SK-N-SH (cell line): ENCODE results near the gene ERGIC1. TPM values are rescaled to one million over a fixed set of nuclear protein-coding genes. Genes with fewer than 3 reads are reported as not detected.

Experiments used
- CTCF ChIA-PET: fragments of 300-600, 350-600 bp; formaldehyde crosslinking; extraction: SDS; loops from one replicate; lab custom pipeline; 2021; lab: Yijun Ruan, JAX
- POLR2A ChIA-PET: fragments of 350-600 bp; sonication (Branson Sonifier 250); formaldehyde crosslinking; extraction: SDS; loops from one replicate; lab custom pipeline; 2020; ENCODE audit warnings: antibody characterized with exemption, inconsistent platforms; lab: Yijun Ruan, JAX
- DNase-seq: peaks from one replicate; pipeline ENCODE4 v3.0.0; 2012
- H2AFZ ChIP-seq: fragments of 200-600 bp; sonication (generic); 2 replicates; pipeline ENCODE4 v1.8.1; 2016; ENCODE audit warnings: antibody characterized with exemption, mild to moderate bottlenecking, low read depth
- H3F3A ChIP-seq: fragments of 200-600 bp; sonication (generic); replicated peaks from 2 replicates; pipeline ENCODE3; 2016; ENCODE audit warnings: antibody characterized with exemption, mild to moderate bottlenecking; ENCODE audit not compliant: insufficient read depth
- H3K27ac ChIP-seq, 2 experiments: fragments of 200-500 bp in 1 of 2; fragments of 200-600 bp in 1 of 2; sonication (Bioruptor generic) in 1 of 2; sonication (generic), shearing (Covaris generic) in 1 of 2; 2 replicates each; pipeline versions ENCODE4 v1.5.1 to v1.6.1; 2014 to 2016; ENCODE audit warnings: low read depth in 2 of 2, inconsistent platforms in 1 of 2, low read length in 1 of 2, mild to moderate bottlenecking in 1 of 2, mixed read lengths in 1 of 2
- H3K27me3 ChIP-seq: fragments of 200-600 bp; sonication (generic), shearing (Covaris generic); 2 replicates; pipeline ENCODE4 v1.6.1; 2016; ENCODE audit warnings: mixed run types; ENCODE audit not compliant: insufficient read depth
- H3K36me3 ChIP-seq, 2 experiments: fragments of 200-500 bp in 1 of 2; fragments of 200-600 bp in 1 of 2; sonication (Bioruptor generic) in 1 of 2; sonication (generic) in 1 of 2; replicated peaks in 1 of 2; 2 replicates each; pipeline versions ENCODE3 to v1.5.1; 2014 to 2016; ENCODE audit warnings: low read length in 1 of 2, mild to moderate bottlenecking in 1 of 2; ENCODE audit not compliant: insufficient read depth in 2 of 2, control insufficient read depth in 1 of 2
- H3K4me1 ChIP-seq, 2 experiments: fragments of 200-500 bp in 1 of 2; fragments of 200-600 bp in 1 of 2; sonication (Bioruptor generic) in 1 of 2; sonication (generic), shearing (Covaris generic) in 1 of 2; 2 replicates each; pipeline versions ENCODE4 v1.5.1 to v1.6.1; 2014 to 2016; ENCODE audit warnings: low read depth in 1 of 2, low read length in 1 of 2, mixed run types in 1 of 2; ENCODE audit not compliant: insufficient read depth in 2 of 2, control insufficient read depth in 1 of 2
- H3K4me2 ChIP-seq: fragments of 200-600 bp; sonication (generic), shearing (Covaris generic); 2 replicates; pipeline ENCODE4 v1.6.1; 2017; ENCODE audit warnings: mixed run types
- H3K4me3 ChIP-seq, 2 experiments: fragments of 200-500 bp in 1 of 2; fragments of 200-600 bp in 1 of 2; sonication (Bioruptor generic) in 1 of 2; sonication (generic), shearing (Covaris generic) in 1 of 2; 2 replicates each; pipeline versions ENCODE4 v1.5.1 to v1.8.1; 2014 to 2016; ENCODE audit warnings: low read depth in 2 of 2, inconsistent platforms in 1 of 2, low read length in 1 of 2, mild to moderate bottlenecking in 1 of 2, mixed read lengths in 1 of 2, moderate library complexity in 1 of 2
- H3K79me2 ChIP-seq: fragments of 200-600 bp; sonication (generic); 2 replicates; pipeline ENCODE4 v1.8.1; 2017; ENCODE audit warnings: mild to moderate bottlenecking; ENCODE audit not compliant: insufficient read depth
- H3K9ac ChIP-seq: fragments of 200-600 bp; sonication (generic); 2 replicates; pipeline ENCODE4 v1.6.1; 2017; ENCODE audit warnings: mixed run types
- H3K9me2 ChIP-seq: fragments of 200-600 bp; sonication (generic); 2 replicates; pipeline ENCODE4 v1.6.1; 2017; ENCODE audit warnings: mixed run types
- H3K9me3 ChIP-seq: fragments of 200-600 bp; sonication (generic); 2 replicates; pipeline ENCODE4 v1.6.1; 2017; ENCODE audit warnings: mixed run types, mild to moderate bottlenecking, moderate library complexity
- H4K20me1 ChIP-seq: fragments of 200-600 bp; sonication (generic); 2 replicates; pipeline ENCODE4 v1.6.1; 2017; ENCODE audit warnings: mild to moderate bottlenecking, mixed run types; ENCODE audit not compliant: insufficient read depth
- CHD2 ChIP-seq: fragments of 150-350 bp; IDR thresholded peaks from 2 replicates; pipeline ENCODE4 v1.6.1; 2018; ENCODE audit warnings: low read length; ENCODE audit not compliant: partially characterized antibody
- EP300 ChIP-seq, 2 experiments: IDR thresholded peaks; 2 replicates each; pipeline versions ENCODE4 v1.4.0 to v1.6.1; 2012; ENCODE audit warnings: borderline replicate concordance in 1 of 2, low read depth in 1 of 2, low read length in 1 of 2
- FOSL2 ChIP-seq: IDR thresholded peaks from 2 replicates; pipeline ENCODE4 v1.4.0; 2012; ENCODE audit warnings: low read depth, mild to moderate bottlenecking, moderate library complexity, borderline replicate concordance
- GABPA ChIP-seq: IDR thresholded peaks from 2 replicates; pipeline ENCODE4 v1.4.0; 2012; ENCODE audit warnings: low read depth, mild to moderate bottlenecking
- GATA2 ChIP-seq: sonication (generic); formaldehyde crosslinking; IDR thresholded peaks from 2 replicates; pipeline ENCODE4 v1.5.0; 2020; ENCODE audit warnings: mild to moderate bottlenecking, missing genetic modification reagents
- POLR2AphosphoS5 ChIP-seq: IDR thresholded peaks from 2 replicates; pipeline ENCODE4 v1.6.1; 2012; ENCODE audit warnings: low read depth, low read length
- RCOR1 ChIP-seq: fragments of 150-350 bp; IDR thresholded peaks from 2 replicates; pipeline ENCODE4 v1.6.1; 2017; ENCODE audit warnings: antibody characterized with exemption, low read length
- SIN3A ChIP-seq: IDR thresholded peaks from 2 replicates; pipeline ENCODE4 v1.6.1; 2012; ENCODE audit warnings: low read depth, mild to moderate bottlenecking, low read length, moderate library complexity, borderline replicate concordance
- WGBS: methylation state at CpG from one replicate; pipeline ENCODE4 v1.1.6; 2017; ENCODE audit warnings: low lambda C conversion rate; 5-methylcytosine and 5-hydroxymethylcytosine counted together
- polyA plus RNA-seq, 3 experiments: library from polyadenylated mRNA; depleted of rRNA; stranded (reverse); fragments of >200 nt; gene quantifications; 2 replicates each; pipeline ENCODE4 v1.2.3, GENCODE V29; 2012
- TF ChIP-seq, protein P1 (sequence below): IDR thresholded peaks from 2 replicates; pipeline ENCODE4; 2012
- TF ChIP-seq, protein P2 (sequence below): IDR thresholded peaks from 2 replicates; pipeline ENCODE4 v1.4.0; 2012; ENCODE audit warnings: low read depth
- TF ChIP-seq, protein P3 (sequence below): fragments of 150-350 bp; IDR thresholded peaks from 2 replicates; pipeline ENCODE4 v1.6.1; 2016; ENCODE audit warnings: mild to moderate bottlenecking, low read depth, low read length
- TF ChIP-seq, protein P4 (sequence below): IDR thresholded peaks from 2 replicates; pipeline ENCODE4 v1.4.0; 2012; ENCODE audit warnings: low read depth, borderline replicate concordance

Gene ERGIC1
- polyA plus RNA-seq, 1 of the 3 experiments (the other 2 are of a cell fraction) = 101 TPM

DNA sequence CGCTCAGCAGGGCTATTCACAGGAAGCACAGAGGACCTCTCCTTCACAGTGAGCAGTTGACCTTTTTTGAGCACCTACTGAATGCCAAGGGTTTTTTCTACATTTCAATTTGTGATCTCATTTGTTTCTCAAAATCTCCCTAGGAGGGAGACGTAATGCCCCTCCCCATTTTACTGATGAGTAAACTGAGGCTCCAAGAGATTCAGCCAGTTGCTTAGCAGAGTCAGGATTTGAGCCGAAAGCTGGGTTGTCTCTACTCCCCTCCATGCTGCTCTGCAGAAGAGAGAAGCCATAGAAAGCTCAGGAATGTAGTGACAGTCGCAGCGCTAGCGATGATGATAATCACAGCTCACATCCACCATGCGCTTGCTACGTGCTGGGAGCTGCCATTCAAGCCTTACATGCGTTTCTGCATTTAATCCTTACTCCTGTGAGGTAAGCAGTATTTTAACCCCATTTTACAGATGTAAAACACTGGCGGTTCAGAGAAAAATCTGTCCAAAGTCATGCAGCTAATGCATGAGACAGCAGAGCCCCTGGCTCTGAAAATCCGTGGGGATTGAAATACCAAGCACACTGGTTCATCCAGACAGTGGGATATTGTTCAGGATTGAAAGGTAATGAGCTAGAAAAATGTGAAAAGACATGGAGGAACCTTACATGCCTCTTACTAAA lies 33.8 kb downstream of the ERGIC1 start:
- Histone ChIP-seq H3K9me3 (no peaks in the 10 kb centered on the region), H3F3A (peaks cover 50% of the 10 kb centered on the region), H4K20me1 (0 out of 2 replicates have a peak, but pooled peaks cover 4% of the 10 kb centered on the region), H3K36me3 (no peaks in the 10 kb centered on the region), H3K4me2 (peak overlapping the region; percentile 92), H3K27me3 (no peaks in the 10 kb centered on the region), H3K4me1 (peaks cover 40 to 56% of the 10 kb centered on the region in 2 experiments; a peak in 3 of 4 replicates), H3K27ac (peak overlapping the region in 1 of 2 experiments; percentile 99; a peak in 2 of 4 replicates), H3K4me3 (no peak overlapping the region), H2AFZ (no peak overlapping the region), H3K79me2 (peaks cover 46% of the 10 kb centered on the region), H3K9me2 (no peaks in the 10 kb centered on the region), H3K9ac (peak overlapping the region; percentile 64; the same call in 1 of the 2 replicates)
- WGBS = 74% methylated on average over 11 of the region's 11 CpGs
- ChIA-PET POLR2A (no interaction called here), CTCF (interaction anchor here (0.9 kb wide), 1 partner anchor 17 kb away, joined by 4 read pairs; no protein-coding TSS in a partner anchor)
- no peak for DNase-seq
- TF ChIP-seq, protein P1, sequence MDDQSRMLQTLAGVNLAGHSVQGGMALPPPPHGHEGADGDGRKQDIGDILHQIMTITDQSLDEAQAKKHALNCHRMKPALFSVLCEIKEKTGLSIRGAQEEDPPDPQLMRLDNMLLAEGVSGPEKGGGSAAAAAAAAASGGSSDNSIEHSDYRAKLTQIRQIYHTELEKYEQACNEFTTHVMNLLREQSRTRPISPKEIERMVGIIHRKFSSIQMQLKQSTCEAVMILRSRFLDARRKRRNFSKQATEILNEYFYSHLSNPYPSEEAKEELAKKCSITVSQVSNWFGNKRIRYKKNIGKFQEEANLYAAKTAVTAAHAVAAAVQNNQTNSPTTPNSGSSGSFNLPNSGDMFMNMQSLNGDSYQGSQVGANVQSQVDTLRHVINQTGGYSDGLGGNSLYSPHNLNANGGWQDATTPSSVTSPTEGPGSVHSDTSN = no peak
- no peak for TF ChIP-seq CHD2
- TF ChIP-seq GABPA = no peak
- TF ChIP-seq EP300 (IDR thresholded peaks at IDR 0.05; ENCODE audit: borderline replicate concordance in 1 of 2, low read depth in 1 of 2, low read length in 1 of 2) = no peak
- TF ChIP-seq, protein P2, sequence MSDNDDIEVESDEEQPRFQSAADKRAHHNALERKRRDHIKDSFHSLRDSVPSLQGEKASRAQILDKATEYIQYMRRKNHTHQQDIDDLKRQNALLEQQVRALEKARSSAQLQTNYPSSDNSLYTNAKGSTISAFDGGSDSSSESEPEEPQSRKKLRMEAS = no peak
- TF ChIP-seq, protein P3, sequence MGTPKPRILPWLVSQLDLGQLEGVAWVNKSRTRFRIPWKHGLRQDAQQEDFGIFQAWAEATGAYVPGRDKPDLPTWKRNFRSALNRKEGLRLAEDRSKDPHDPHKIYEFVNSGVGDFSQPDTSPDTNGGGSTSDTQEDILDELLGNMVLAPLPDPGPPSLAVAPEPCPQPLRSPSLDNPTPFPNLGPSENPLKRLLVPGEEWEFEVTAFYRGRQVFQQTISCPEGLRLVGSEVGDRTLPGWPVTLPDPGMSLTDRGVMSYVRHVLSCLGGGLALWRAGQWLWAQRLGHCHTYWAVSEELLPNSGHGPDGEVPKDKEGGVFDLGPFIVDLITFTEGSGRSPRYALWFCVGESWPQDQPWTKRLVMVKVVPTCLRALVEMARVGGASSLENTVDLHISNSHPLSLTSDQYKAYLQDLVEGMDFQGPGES = no peak
- TF ChIP-seq POLR2AphosphoS5 = no peak
- TF ChIP-seq FOSL2 = no peak
- TF ChIP-seq, protein P4, sequence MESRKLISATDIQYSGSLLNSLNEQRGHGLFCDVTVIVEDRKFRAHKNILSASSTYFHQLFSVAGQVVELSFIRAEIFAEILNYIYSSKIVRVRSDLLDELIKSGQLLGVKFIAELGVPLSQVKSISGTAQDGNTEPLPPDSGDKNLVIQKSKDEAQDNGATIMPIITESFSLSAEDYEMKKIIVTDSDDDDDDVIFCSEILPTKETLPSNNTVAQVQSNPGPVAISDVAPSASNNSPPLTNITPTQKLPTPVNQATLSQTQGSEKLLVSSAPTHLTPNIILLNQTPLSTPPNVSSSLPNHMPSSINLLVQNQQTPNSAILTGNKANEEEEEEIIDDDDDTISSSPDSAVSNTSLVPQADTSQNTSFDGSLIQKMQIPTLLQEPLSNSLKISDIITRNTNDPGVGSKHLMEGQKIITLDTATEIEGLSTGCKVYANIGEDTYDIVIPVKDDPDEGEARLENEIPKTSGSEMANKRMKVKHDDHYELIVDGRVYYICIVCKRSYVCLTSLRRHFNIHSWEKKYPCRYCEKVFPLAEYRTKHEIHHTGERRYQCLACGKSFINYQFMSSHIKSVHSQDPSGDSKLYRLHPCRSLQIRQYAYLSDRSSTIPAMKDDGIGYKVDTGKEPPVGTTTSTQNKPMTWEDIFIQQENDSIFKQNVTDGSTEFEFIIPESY = no peak
- no peak for TF ChIP-seq GATA2 (CRISPR knock-in tag)
- no peak for TF ChIP-seq SIN3A
- no peak for TF ChIP-seq RCOR1
